Spinal cord (tissue), 10 donors: ENCODE data around the gene ANKRD31. TPM values are rescaled to one million over a fixed set of nuclear protein-coding genes. Genes with fewer than 3 reads are reported as not detected.
A peak's percentile ranks its signal among the peaks of the same experiment; 100 is the strongest.

Experiments used
- DNase-seq, 6 donors: peaks; one replicate each; pipeline versions ENCODE4 v3.0.0 to v3.0.0-alpha.2; 2013 to 2015; ENCODE audit warnings: low spot score in 6 of 6, low read depth in 4 of 6
- H3K27ac ChIP-seq: one replicate; pipeline ENCODE4 v1.5.1; 2013; ENCODE audit warnings: low read depth, low read length, control low read depth
- H3K27me3 ChIP-seq: one replicate; pipeline ENCODE4 v1.6.1; 2013; ENCODE audit warnings: low read length; ENCODE audit not compliant: control insufficient read depth, insufficient read depth
- H3K36me3 ChIP-seq: one replicate; pipeline ENCODE4 v1.6.1; 2013; ENCODE audit warnings: low read length; ENCODE audit not compliant: control insufficient read depth, insufficient read depth
- H3K4me1 ChIP-seq: one replicate; pipeline ENCODE4 v1.6.1; 2013; ENCODE audit warnings: low read length; ENCODE audit not compliant: control insufficient read depth, insufficient read depth
- H3K4me3 ChIP-seq: one replicate; pipeline ENCODE4 v1.5.1; 2013; ENCODE audit warnings: low read depth, low read length, control low read depth
- H3K9me3 ChIP-seq: one replicate; pipeline ENCODE4 v1.6.1; 2013; ENCODE audit warnings: low read length; ENCODE audit not compliant: control insufficient read depth, insufficient read depth
- WGBS: methylation state at CpG from one replicate; pipeline ENCODE4 v1.1.5; 2013; ENCODE audit warnings: missing lambda C conversion rate; ENCODE audit not compliant: insufficient coverage; 5-methylcytosine and 5-hydroxymethylcytosine counted together
- polyA plus RNA-seq, 2 donors: library from polyadenylated mRNA; unstranded; fragments of 120-200 nt; gene quantifications; one replicate each; pipeline ENCODE4 v1.2.1, GENCODE V29; 2013; ENCODE audit not compliant: insufficient read length in 2 of 2
- total RNA-seq, 2 donors: library from RNA; depleted of rRNA in 1 of 2; stranded (reverse); fragments of 120-200 nt in 1 of 2; fragments of >200 nt in 1 of 2; gene quantifications; one replicate each; pipeline versions ENCODE4 v1.2.3 to v1.2.4, GENCODE V29; 2013 to 2014
- donor health status: healthy.

Gene ANKRD31
- total and polyA plus RNA-seq, 4 donors = 0.50 to 0.59 (median 0.52) TPM

DNA sequence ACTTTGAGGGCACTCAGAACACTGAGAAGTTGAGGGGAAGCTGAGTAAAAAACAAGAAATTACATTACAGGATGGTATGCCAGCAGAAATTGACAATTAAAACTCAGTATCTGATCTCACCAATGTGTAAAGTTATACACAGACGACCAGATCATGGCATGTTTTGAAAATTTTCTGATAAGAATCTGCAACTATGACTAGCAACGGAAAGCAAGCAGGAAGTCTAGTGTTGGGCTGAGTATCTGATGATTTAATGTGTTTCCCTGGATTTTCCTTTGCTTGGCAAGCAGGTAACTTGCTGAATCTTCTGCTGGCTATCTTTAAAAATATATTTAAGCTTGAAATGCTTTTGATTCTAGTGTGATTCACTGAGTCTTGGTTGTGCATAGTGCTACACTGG lies 179.1 kb downstream of the ANKRD31 start:
- no peak for DNase-seq
- Histone ChIP-seq H3K36me3 (no peaks in the 10 kb centered on the region), H3K27ac (no peak overlapping the region), H3K4me3 (no peak overlapping the region), H3K27me3 (peaks cover 6% of the 10 kb centered on the region), H3K9me3 (no peaks in the 10 kb centered on the region), H3K4me1 (peaks cover 10% of the 10 kb centered on the region)
- 100% methylated on average over 1 of the region's 2 CpGs for WGBS

DNA sequence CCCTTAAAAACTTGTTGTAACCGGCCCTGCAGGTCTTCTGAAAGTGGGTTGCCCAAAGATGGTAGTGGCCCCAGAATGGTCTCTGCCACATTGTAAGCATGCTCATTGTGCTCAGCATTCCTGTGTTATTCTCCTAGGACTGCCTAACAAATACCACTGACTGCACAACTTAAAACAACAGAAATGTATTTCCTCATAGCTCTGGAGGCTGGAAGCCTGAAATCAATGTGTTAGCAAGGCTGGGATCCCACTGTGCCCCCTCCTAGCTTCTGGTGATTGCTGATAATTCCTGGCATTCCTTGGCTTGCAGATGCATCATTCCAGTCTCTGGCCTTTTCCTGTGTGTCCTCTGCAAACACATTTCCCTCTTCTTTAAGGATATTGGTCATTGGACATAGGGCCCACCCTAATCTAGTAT lies 180.9 kb downstream of the ANKRD31 start:
- Histone ChIP-seq H3K4me3 (no peak overlapping the region), H3K27ac (no peak overlapping the region), H3K27me3 (peaks cover 18% of the 10 kb centered on the region), H3K9me3 (no peaks in the 10 kb centered on the region), H3K36me3 (no peaks in the 10 kb centered on the region), H3K4me1 (peaks cover 23% of the 10 kb centered on the region)
- DNase-seq = no peak
- 100% methylated on average over 1 of the region's 1 CpG for WGBS

DNA sequence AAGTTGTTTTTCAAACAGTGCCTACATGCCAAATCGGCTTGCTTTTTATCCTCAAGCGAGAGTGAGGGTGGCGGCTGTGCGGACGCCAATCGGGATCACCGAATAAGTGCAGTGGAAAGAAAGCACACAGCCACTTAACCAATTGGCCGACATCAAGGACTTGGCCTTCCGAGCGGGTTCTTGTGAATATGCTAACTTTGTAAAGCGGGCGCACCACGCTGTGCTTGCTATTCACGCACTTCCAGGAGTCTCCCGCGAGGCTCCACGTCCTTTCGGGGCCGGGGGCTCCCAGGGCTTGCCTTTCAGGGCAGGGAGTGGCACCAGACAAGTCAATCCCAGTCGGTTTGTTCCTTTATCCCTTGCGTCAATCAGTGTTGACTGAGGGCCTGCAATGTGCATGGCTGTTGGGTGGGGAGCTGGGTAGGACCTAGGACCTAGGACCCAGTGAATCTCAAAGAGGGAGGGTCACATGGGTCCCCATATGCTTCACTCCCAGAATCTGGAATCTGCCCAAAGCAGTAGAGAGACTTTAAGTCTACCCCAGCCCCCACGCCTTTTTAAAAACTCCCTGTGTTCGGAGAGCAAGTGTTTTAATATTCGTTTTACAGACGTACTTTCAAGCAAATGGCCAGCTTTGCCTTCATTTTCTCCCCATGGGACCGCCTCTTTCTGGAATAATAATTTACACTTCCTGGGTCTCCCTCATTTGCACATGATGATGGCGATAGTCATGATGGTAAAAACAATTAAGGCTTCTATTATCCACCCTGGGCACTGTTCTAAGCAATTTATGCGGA lies 182.3 kb downstream of the ANKRD31 start:
- Histone ChIP-seq H3K9me3 (no peaks in the 10 kb centered on the region), H3K4me3 (peak overlapping the region; percentile 57), H3K4me1 (peaks cover 23% of the 10 kb centered on the region), H3K36me3 (no peaks in the 10 kb centered on the region), H3K27me3 (peaks cover 21% of the 10 kb centered on the region), H3K27ac (peak overlapping the region; percentile 88)
- peak in 2 of 6 donors; percentile 61 to 74 for DNase-seq
- 7% methylated on average over 23 of the region's 28 CpGs for WGBS

DNA sequence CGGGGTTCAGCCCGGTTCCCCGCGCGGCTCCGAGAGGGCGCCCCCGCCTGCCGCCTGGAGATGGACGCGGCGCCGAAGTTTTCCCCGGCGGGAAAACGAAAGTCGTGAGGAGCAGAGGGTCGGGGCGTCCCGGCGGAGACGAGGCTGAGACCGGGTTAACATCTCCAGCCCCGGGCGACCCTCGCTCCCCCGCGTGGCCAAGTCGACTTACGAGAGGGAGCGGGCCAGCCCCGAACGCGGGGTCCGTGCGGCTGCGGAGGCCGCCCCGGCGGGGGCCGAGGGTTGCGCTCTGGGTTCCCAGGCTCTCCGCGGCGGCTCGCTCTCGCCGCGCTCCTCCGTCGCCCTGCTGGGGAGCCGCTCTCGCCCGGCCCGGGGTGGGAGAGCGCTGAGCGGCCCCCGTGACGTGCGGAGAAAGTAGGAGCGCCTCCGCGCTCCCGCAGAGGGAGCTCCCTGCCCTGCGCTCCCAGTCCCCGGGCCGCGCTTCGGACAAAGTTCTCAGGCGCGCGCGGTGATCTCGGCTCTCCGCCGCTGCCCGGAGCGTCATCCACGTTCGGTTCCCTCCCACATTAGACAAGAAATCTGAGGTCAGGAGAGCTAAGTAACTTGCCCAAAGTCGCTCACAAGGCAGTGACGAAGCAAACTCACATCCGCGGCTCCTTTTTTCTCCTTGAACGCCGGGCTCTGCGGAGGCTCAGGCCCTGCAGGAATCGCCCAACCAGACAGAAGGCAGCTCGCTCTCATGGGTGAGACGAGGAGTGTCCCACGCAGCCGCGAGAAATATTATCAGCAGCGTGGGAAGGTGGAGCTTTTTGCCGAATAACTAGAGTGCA lies 183.2 kb downstream of the ANKRD31 start:
- Histone ChIP-seq H3K27ac (peak overlapping the region; percentile 88), H3K4me3 (peak overlapping the region; percentile 57), H3K27me3 (peaks cover 21% of the 10 kb centered on the region), H3K36me3 (no peaks in the 10 kb centered on the region), H3K4me1 (peaks cover 23% of the 10 kb centered on the region), H3K9me3 (no peaks in the 10 kb centered on the region)
- DNase-seq = peak in 5 of 6 donors; percentile 33 to 79 (median 50)
- under 1% methylated on average over 95 of the region's 95 CpGs for WGBS

DNA sequence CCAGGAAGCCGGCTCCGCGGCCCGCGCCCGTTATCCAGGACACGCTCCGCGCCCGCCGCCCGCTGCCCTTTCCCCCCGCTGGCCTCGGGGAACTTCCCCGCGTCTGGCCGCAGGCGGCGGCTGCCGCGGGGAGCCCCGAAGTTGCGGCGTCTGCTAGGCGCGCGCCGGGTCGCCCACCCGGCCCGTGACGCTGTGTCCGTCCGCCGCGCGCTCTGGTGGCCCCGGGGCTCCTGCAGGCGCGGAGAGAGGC lies 183.7 kb downstream of the ANKRD31 start:
- under 1% methylated on average over 40 of the region's 40 CpGs for WGBS
- DNase-seq = no peak
- peaks cover 23% of the 10 kb centered on the region for H3K4me1 ChIP-seq
- peak overlapping the region; percentile 57 for H3K4me3 ChIP-seq
- H3K27ac ChIP-seq = peak overlapping the region; percentile 88
- H3K36me3 ChIP-seq = no peaks in the 10 kb centered on the region
- peaks cover 23% of the 10 kb centered on the region for H3K27me3 ChIP-seq
- H3K9me3 ChIP-seq = no peaks in the 10 kb centered on the region

DNA sequence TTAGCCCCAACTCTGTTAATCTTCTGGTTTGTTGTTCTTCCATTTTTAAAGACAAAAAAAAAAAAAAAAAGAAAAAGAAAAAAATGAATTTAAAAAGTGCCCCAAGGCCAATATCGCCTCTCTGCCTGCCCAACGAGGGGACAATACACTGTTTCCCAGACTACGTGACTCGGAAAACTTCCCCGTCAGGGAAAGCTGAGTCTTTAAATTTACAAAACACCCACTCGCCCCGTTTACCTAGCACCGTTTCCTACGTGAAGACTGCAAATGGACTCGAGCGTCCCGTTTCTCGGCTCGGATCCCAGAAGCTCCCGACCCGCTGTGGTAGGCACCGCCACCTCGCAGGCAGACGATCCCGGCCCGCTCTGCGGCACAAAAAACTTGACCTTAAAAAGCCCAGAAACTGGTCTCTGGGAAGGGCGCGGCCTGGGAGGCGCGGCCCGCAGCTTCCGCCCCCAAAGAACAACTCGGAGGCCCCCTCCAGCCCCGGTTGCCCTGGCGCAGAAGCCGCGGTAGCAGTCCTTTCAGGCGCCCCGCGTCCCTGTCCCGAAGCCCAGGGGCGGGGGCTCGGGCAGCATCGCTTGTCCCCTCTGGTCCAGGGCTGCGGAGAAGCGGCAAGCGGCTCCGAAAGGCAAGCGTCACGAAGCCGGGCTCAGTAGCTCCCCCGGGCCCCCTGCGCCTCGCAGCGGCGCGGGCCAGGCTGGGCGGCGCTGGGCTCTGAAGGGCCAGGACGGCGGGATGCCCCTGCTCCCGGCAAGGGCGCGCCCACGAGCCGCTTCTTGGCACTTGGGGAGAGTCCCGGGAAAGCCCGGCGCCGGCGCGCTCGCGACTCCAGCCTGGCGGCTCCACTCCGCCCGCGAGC lies 184.3 kb downstream of the ANKRD31 start, which contains the start of gene GCNT4:
Gene GCNT4 (minus strand): TSS at position 367 of the 862 bp plus-strand sequence. CDS start 22,521 bp downstream, outside the sequence.
- Histone ChIP-seq H3K27ac (peak within 1 kb of the TSS; percentile 88), H3K27me3 (peaks cover 23% of the 10 kb centered on the region), H3K36me3 (no peaks in the 10 kb centered on the region), H3K4me3 (peak within 1 kb of the TSS; percentile 57), H3K9me3 (no peaks in the 10 kb centered on the region), H3K4me1 (peaks cover 23% of the 10 kb centered on the region)
- DNase-seq = peak; percentile 21 to 71 (median 30)
- WGBS = under 1% methylated on average over 74 of the region's 74 CpGs

DNA sequence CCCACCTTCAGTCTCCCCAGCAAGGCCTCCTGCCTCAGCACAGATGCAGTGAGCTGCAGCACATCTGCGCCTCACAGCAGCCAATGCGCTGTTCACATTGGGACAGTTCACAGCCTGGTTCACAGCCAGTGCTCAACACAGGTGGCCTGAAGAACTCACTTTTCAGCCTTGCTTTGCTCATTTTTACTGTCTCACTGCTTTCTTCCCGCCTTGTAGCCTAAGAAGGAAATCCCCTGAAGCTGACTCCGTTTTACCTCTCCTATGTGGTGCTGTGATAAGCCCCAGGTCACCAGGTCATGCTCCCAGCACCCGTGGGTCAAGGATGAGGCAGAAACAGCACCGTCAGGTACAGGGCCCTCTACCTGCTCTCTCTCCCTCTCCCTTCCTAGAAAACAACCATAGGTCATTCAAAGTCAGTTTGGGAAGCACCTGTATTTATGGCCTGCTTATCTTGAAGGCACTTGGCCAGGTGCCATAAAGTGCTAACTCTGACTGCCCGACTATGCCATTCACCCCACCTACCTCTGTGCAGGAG lies 185.4 kb downstream of the ANKRD31 start:
- H3K9me3 ChIP-seq = no peaks in the 10 kb centered on the region
- WGBS = 73% methylated on average over 7 of the region's 7 CpGs
- no peak overlapping the region for H3K4me3 ChIP-seq
- peaks cover 23% of the 10 kb centered on the region for H3K4me1 ChIP-seq
- no peaks in the 10 kb centered on the region for H3K36me3 ChIP-seq
- peak in 1 of 6 donors; percentile 9 for DNase-seq
- no peak overlapping the region for H3K27ac ChIP-seq
- H3K27me3 ChIP-seq = peaks cover 23% of the 10 kb centered on the region

DNA sequence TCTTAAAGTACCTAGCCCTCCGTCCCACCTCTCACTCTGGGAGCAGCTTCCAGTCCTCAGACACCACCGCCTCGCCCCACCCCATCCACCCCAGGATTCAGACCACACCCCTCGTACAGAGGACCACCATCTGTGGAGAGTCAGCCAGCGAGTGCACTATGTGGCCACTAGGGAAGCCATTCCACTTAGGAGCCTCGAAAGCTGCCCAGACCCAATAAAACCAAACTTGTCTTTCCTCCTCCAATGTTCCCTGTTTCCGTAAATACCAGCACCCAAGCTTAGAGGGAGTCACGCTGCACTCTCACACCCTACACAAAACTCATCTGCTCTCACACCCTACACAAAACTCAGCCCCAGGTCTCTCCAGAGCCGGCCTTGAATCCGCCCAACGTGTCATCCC lies 186.3 kb downstream of the ANKRD31 start:
- WGBS = 78% methylated on average over 11 of the region's 11 CpGs
- no peak overlapping the region for H3K27ac ChIP-seq
- H3K4me3 ChIP-seq = no peak overlapping the region
- H3K4me1 ChIP-seq = peaks cover 23% of the 10 kb centered on the region
- H3K27me3 ChIP-seq = peaks cover 23% of the 10 kb centered on the region
- no peaks in the 10 kb centered on the region for H3K36me3 ChIP-seq
- H3K9me3 ChIP-seq = no peaks in the 10 kb centered on the region
- DNase-seq = no peak
